Activated CD8-positive, alpha-beta memory T cell treated with anti-CD3 and anti-CD28 coated beads, Interleukin-2, amount 10 ng/mL, durations not matched to agents 7 days and 5 days (primary cell): ENCODE results near the gene CEP170. TPM values are rescaled to one million over a fixed set of nuclear protein-coding genes. Genes with fewer than 3 reads are reported as not detected.
"Not testable (repeated sequence)": the region's sequence is repeated elsewhere in the genome, so short reads cannot be mapped to it uniquely, and the experiment has no call there.

Experiments
- ATAC-seq: fragments of 150-1000 bp; cut with Tn5 transposase; one replicate; pipeline ENCODE4 v1.10.0; 2021; ENCODE audit warnings: moderate library complexity
- CTCF ChIA-PET: fragments of 350-600 bp; sonication (Branson Sonifier 250); formaldehyde crosslinking; loops from one replicate; lab custom pipeline; 2021; ENCODE audit warnings: antibody characterized with exemption; lab: Charles Lee
- DNase-seq: peaks from one replicate; pipeline ENCODE4 v3.0.0-alpha.2; 2020
- H3K27ac Mint-ChIP-seq: one replicate; pipeline ENCODE4 v1.8.0; 2021; ENCODE audit warnings: mild to moderate bottlenecking, mixed read lengths
- H3K27me3 Mint-ChIP-seq: one replicate; pipeline ENCODE4 v1.8.0; 2021; ENCODE audit warnings: mixed read lengths
- H3K36me3 Mint-ChIP-seq: one replicate; pipeline ENCODE4 v1.8.0; 2021; ENCODE audit warnings: mild to moderate bottlenecking, mixed read lengths
- H3K4me1 Mint-ChIP-seq: one replicate; pipeline ENCODE4 v1.8.0; 2021; ENCODE audit warnings: mixed read lengths
- H3K4me3 Mint-ChIP-seq: one replicate; pipeline ENCODE4 v1.8.0; 2021; ENCODE audit warnings: mild to moderate bottlenecking, moderate library complexity, mixed read lengths
- H3K9me3 Mint-ChIP-seq: one replicate; pipeline ENCODE4 v1.8.0; 2022; ENCODE audit warnings: low read depth, mixed read lengths
- total RNA-seq, 2 experiments: library from RNA; stranded (reverse); gene quantifications; one replicate each; pipeline ENCODE4 v1.2.3, GENCODE V29; 2021

Gene CEP170
- total RNA-seq, 2 experiments from 2014 or later, result 24.9 to 39.3 TPM

- ATAC-seq, H3K4me1 Mint-ChIP-seq, H3K27ac Mint-ChIP-seq, CTCF ChIA-PET, H3K4me3 Mint-ChIP-seq, H3K36me3 Mint-ChIP-seq, H3K9me3 Mint-ChIP-seq, H3K27me3 Mint-ChIP-seq, DNase-seq: not testable (repeated sequence)
Observed at GRCh38 chr1:243211984-243212383, 43.1 kb downstream of the CEP170 start.

GRCh38 chr1:243205026-243205501, 50.0 kb downstream of the CEP170 start:
- ATAC-seq, DNase-seq, H3K4me3 Mint-ChIP-seq, CTCF ChIA-PET, H3K9me3 Mint-ChIP-seq, H3K36me3 Mint-ChIP-seq, H3K27ac Mint-ChIP-seq, H3K27me3 Mint-ChIP-seq, H3K4me1 Mint-ChIP-seq: not testable (repeated sequence)

GRCh38 chr1:243204336-243204735, 50.7 kb downstream of the CEP170 start:
- H3K4me1 Mint-ChIP-seq, H3K9me3 Mint-ChIP-seq, ATAC-seq, CTCF ChIA-PET, H3K36me3 Mint-ChIP-seq, H3K4me3 Mint-ChIP-seq, DNase-seq, H3K27ac Mint-ChIP-seq, H3K27me3 Mint-ChIP-seq: not testable (repeated sequence)

- CTCF ChIA-PET, ATAC-seq, H3K4me1 Mint-ChIP-seq, H3K36me3 Mint-ChIP-seq, DNase-seq, H3K27me3 Mint-ChIP-seq, H3K4me3 Mint-ChIP-seq, H3K9me3 Mint-ChIP-seq, H3K27ac Mint-ChIP-seq: not testable (repeated sequence)
Observed at GRCh38 chr1:243203196-243203595, 51.9 kb downstream of the CEP170 start.

- H3K9me3 Mint-ChIP-seq, H3K27ac Mint-ChIP-seq, H3K4me1 Mint-ChIP-seq, H3K27me3 Mint-ChIP-seq, ATAC-seq, CTCF ChIA-PET, H3K36me3 Mint-ChIP-seq, DNase-seq, H3K4me3 Mint-ChIP-seq: not testable (repeated sequence)
Observed at GRCh38 chr1:243201316-243201715, 53.8 kb downstream of the CEP170 start.

GRCh38 chr1:243197524-243197923, 57.6 kb downstream of the CEP170 start:
- H3K36me3 Mint-ChIP-seq, H3K4me1 Mint-ChIP-seq, H3K9me3 Mint-ChIP-seq, H3K27me3 Mint-ChIP-seq, CTCF ChIA-PET, DNase-seq, ATAC-seq, H3K27ac Mint-ChIP-seq, H3K4me3 Mint-ChIP-seq: not testable (repeated sequence)

GRCh38 chr1:243193330-243193729, 61.8 kb downstream of the CEP170 start:
- CTCF ChIA-PET, H3K27me3 Mint-ChIP-seq, ATAC-seq, H3K4me3 Mint-ChIP-seq, H3K4me1 Mint-ChIP-seq, H3K36me3 Mint-ChIP-seq, H3K27ac Mint-ChIP-seq, DNase-seq, H3K9me3 Mint-ChIP-seq: not testable (repeated sequence)

GRCh38 chr1:243186201-243186995, 68.7 kb downstream of the CEP170 start:
- H3K4me1 Mint-ChIP-seq, ATAC-seq, H3K9me3 Mint-ChIP-seq, DNase-seq, H3K27ac Mint-ChIP-seq, CTCF ChIA-PET, H3K36me3 Mint-ChIP-seq, H3K4me3 Mint-ChIP-seq, H3K27me3 Mint-ChIP-seq: not testable (repeated sequence)

- H3K27ac Mint-ChIP-seq, H3K36me3 Mint-ChIP-seq, CTCF ChIA-PET, H3K27me3 Mint-ChIP-seq, H3K9me3 Mint-ChIP-seq, DNase-seq, H3K4me3 Mint-ChIP-seq, H3K4me1 Mint-ChIP-seq, ATAC-seq: not testable (repeated sequence)
Observed at GRCh38 chr1:243184787-243185186, 70.3 kb downstream of the CEP170 start.

GRCh38 chr1:243183661-243184060, 71.4 kb downstream of the CEP170 start:
- H3K9me3 Mint-ChIP-seq, DNase-seq, H3K36me3 Mint-ChIP-seq, ATAC-seq, H3K4me1 Mint-ChIP-seq, H3K4me3 Mint-ChIP-seq, CTCF ChIA-PET, H3K27me3 Mint-ChIP-seq, H3K27ac Mint-ChIP-seq: not testable (repeated sequence)

GRCh38 chr1:243183176-243183575, 71.9 kb downstream of the CEP170 start:
- DNase-seq, H3K27ac Mint-ChIP-seq, H3K27me3 Mint-ChIP-seq, CTCF ChIA-PET, H3K4me3 Mint-ChIP-seq, H3K4me1 Mint-ChIP-seq, H3K9me3 Mint-ChIP-seq, H3K36me3 Mint-ChIP-seq, ATAC-seq: not testable (repeated sequence)

GRCh38 chr1:243179720-243180119, 75.4 kb downstream of the CEP170 start:
- no peak overlapping the region for H3K4me3 Mint-ChIP-seq
- H3K27ac Mint-ChIP-seq, result no peak overlapping the region

GRCh38 chr1:243177792-243178191, 77.3 kb downstream of the CEP170 start:
- H3K4me1 Mint-ChIP-seq, ATAC-seq, H3K4me3 Mint-ChIP-seq, CTCF ChIA-PET, DNase-seq, H3K27ac Mint-ChIP-seq, H3K27me3 Mint-ChIP-seq, H3K36me3 Mint-ChIP-seq, H3K9me3 Mint-ChIP-seq: not testable (repeated sequence)

More at GRCh38 chr1:243179720-243180119, 75.4 kb downstream of the CEP170 start:
- H3K27me3 Mint-ChIP-seq, result no peaks in the 10 kb centered on the region
- no peaks in the 10 kb centered on the region for H3K9me3 Mint-ChIP-seq
- DNase-seq, result no peak
- CTCF ChIA-PET, result no interaction called here
- H3K4me1 Mint-ChIP-seq, result no peaks in the 10 kb centered on the region
- peaks cover 2% of the 10 kb centered on the region for H3K36me3 Mint-ChIP-seq
- ATAC-seq, result no peak

- ATAC-seq, H3K4me1 Mint-ChIP-seq, H3K27me3 Mint-ChIP-seq, H3K4me3 Mint-ChIP-seq, CTCF ChIA-PET, DNase-seq, H3K9me3 Mint-ChIP-seq, H3K27ac Mint-ChIP-seq, H3K36me3 Mint-ChIP-seq: not testable (repeated sequence)
Observed at GRCh38 chr1:243173758-243174369, 81.2 kb downstream of the CEP170 start.
